Rectal smooth muscle tissue (tissue), 1 donor: Measurements from ENCODE around the gene BUD13.

Experiments
- H3K27ac ChIP-seq: one replicate; pipeline ENCODE4 v1.7.0; 2013; ENCODE audit warnings: low read depth, low read length, inconsistent platforms
- H3K27me3 ChIP-seq: one replicate; pipeline ENCODE4 v1.7.0; 2013; ENCODE audit warnings: low read length; ENCODE audit not compliant: control insufficient read depth, insufficient read depth
- H3K36me3 ChIP-seq: one replicate; pipeline ENCODE4 v1.7.0; 2013; ENCODE audit warnings: low read length; ENCODE audit not compliant: control insufficient read depth, insufficient read depth
- H3K4me1 ChIP-seq: one replicate; pipeline ENCODE4 v1.7.0; 2013; ENCODE audit warnings: low read length; ENCODE audit not compliant: control insufficient read depth, insufficient read depth
- H3K4me3 ChIP-seq: one replicate; pipeline ENCODE4 v1.7.0; 2013; ENCODE audit warnings: low read length
- H3K9ac ChIP-seq: one replicate; pipeline ENCODE4 v1.7.0; 2013; ENCODE audit warnings: low read length

Gene BUD13

DNA sequence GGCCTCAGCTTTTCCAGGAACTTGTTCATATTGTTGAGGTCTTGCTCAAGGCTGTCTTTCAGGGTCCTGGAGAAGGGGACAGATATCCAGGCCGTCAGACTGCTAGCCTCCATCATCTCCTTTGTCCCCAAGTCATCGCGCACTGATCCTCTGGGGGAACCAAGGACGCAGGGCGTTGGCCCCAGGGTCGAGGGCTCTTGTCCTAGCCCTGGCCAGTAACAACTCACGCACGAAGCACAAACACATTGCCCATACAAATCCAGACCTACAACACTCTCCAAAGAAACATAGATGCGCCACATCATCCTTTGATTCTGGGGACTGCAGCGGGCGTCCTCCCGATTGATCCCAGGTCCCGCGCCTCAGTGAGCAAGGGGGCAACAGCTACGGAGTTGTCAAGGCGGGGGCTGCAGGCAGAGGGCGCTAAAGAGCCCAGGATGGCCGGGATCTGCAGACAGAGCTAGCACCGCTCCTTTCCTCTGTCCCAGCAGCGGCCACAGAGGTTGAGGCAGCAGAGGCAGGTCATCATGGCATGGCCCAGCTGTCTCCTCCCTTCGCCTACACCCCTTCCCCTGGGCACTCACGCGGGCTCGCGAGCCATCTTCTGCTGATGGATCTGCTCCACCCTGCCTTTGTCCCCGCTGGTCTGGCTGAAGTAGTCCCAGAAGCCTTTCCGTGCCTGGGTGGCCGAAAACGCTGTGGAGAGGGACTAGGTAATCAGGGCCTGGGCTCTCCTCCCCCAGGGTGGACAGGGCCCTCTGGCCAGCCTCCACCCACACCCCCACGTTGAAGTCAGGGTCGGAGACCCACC lies 18.4 kb upstream of the BUD13 start:
- Histone ChIP-seq H3K9ac (no peak overlapping the region), H3K4me1 (peaks cover 7% of the 10 kb centered on the region)

DNA sequence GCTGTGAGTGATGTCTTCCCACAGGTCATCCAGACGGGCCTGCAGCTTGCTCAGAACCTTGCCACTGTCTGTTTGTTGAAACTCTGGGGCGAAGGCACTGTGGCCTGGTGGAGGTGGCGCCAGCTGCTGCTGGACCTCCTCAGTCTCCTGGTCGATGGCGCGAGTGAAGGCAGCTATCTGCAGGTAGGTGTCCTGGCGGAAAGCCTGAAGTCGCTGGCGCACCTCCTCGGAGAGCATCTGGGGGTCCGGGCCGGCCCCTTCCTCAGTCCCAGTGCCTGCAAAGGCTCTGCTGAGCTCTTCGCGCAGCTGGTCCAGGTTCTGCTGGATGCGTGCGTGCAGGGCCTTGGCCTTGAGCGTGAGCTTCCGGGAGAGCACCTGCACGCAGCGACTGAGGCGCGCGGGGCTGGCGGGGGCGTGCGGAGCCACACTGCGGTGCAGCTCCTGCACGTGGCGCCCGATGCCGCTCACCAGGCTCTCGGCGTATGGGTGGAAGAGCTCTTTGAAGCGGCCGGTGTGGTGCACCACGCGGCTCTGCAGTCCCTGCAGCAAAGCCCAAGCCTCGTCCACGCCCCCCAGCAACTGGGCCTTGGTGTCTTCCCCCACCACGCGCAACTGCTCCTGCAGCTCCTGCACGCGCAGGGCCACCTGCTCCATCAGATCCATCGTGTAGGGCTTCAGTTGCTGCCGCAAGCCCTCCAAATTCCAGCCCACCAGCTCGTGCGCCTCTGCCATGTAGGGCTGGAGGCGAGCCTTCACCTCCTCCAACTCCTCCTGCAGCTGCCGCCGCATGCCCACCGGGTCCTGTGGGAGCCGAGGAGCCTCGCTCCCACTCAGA lies 17.6 kb upstream of the BUD13 start:
- no peak overlapping the region for H3K9ac ChIP-seq
- no peak overlapping the region for H3K27ac ChIP-seq
- H3K4me1 ChIP-seq, result peaks cover 7% of the 10 kb centered on the region

More for the DNA sequence above, 18.4 kb upstream of the BUD13 start:
- Histone ChIP-seq H3K27me3 (no peaks in the 10 kb centered on the region), H3K27ac (no peak overlapping the region), H3K36me3 (no peaks in the 10 kb centered on the region), H3K4me3 (peak overlapping the region; percentile 52)

DNA sequence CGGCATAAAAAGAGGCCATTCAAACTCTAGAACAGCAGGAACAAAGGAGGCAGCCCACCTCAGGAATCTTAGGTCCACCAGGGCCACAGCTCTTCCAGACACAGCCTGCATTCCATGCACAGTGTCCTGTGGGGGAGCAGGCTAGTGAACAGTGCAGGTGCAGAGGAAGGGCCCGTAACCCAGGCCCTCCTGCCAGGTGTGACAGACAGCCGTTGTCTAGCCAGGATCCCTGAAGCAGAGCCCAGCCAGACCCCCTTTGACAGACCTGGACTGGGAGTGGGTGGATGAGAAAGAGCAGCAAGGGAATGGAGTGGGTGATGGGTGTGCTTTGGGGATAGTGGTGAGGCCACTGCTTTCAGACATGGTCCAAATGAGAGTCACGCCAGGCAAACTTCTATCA lies 16.2 kb upstream of the BUD13 start:
- Histone ChIP-seq H3K27me3 (no peaks in the 10 kb centered on the region), H3K36me3 (peaks cover 18% of the 10 kb centered on the region), H3K9ac (no peak overlapping the region), H3K27ac (no peak overlapping the region), H3K4me3 (no peak overlapping the region), H3K4me1 (peaks cover 7% of the 10 kb centered on the region)

More for the DNA sequence above, 17.6 kb upstream of the BUD13 start:
- H3K36me3 ChIP-seq, result peaks cover 5% of the 10 kb centered on the region
- H3K27me3 ChIP-seq, result no peaks in the 10 kb centered on the region
- H3K4me3 ChIP-seq, result no peak overlapping the region

DNA sequence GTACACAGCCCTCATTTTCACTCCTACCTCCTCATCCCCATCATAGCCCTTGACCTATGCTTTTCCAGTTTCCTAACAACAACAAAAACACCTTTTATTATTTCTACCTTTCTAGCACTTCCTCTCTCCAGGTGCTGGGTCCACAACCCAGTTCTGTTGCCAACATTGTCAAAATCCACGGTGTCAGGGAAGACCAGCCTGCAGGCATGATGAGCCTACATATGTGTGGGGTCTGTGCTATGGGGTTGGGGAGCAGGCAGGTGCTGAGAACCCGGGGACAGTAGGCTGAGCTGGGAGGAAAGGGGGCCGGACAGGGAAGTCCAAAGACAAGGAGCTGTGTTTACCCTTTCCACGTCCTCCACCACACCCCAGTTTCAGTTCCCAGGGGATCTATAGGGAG lies 15.7 kb upstream of the BUD13 start:
- Histone ChIP-seq H3K9ac (peak overlapping the region; percentile 63), H3K4me1 (peaks cover 7% of the 10 kb centered on the region), H3K27ac (peak overlapping the region; percentile 72), H3K27me3 (no peaks in the 10 kb centered on the region), H3K36me3 (peaks cover 19% of the 10 kb centered on the region), H3K4me3 (peak overlapping the region; percentile 82)

DNA sequence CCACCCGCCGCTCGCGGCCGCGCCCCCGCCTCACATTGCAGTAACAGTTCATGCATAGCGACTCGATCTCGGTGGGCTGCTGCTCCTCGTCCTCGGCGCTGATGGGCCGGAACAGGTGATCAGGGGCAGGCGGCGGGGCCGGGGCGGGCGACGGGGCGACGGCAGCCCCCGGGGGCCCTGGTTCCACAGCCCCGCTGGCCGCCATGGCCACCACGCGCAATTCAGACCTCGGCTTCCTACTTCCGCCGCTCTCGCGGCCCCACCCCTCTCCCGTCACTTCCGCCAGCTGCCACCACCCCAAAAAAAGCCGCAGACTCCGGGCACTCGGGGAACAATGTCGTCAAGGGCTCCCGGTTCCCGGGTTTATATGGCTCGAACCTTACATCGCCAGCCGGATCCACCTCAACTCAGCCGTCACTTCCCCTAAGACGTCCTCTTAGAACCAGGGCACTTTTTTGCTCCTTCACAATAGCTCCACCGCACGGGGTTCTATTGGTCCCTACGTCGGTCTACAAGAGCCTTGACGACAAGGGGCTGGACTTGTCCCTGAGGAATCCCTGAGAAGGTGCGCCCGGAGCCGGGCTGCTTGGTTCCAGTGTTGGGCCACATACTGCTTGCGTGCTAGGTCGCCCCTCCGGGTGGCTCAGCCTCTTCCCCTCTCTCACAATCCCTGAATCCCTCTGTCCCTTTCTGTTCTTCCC lies 15.1 kb upstream of the BUD13 start, which contains the start of gene ZPR1:
TSS of gene ZPR1 (minus strand) at position 238 of the 701 bp plus-strand sequence. CDS start at position 205, 33 bp downstream.
- Histone ChIP-seq H3K27ac (peak within 1 kb of the TSS; percentile 72), H3K4me1 (peaks cover 7% of the 10 kb centered on the region), H3K9ac (peak within 1 kb of the TSS; percentile 63), H3K36me3 (peaks cover 24% of the 10 kb centered on the region), H3K4me3 (peak within 1 kb of the TSS; percentile 82), H3K27me3 (no peaks in the 10 kb centered on the region)

DNA sequence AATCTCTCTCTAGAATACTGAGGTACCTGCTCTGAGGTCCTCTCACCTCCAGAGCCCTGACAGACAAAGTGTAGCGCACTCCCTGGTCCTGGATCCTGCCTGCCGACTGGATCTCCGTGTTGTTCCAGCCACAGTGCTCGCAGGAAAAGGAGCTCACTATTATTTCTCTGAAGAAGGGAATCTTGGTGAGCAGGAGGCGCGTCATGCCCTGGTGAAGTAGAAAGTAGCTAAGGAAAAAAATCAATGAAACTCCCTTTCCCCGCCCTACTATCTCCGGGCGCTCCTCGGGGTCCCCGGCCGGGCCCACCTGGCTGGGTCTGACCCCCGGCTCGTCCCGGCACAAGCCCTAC lies 14.6 kb upstream of the BUD13 start:
- Histone ChIP-seq H3K4me1 (peaks cover 7% of the 10 kb centered on the region), H3K4me3 (peak overlapping the region; percentile 82), H3K27me3 (no peaks in the 10 kb centered on the region), H3K36me3 (peaks cover 28% of the 10 kb centered on the region), H3K9ac (peak overlapping the region; percentile 17), H3K27ac (peak overlapping the region; percentile 72)

DNA sequence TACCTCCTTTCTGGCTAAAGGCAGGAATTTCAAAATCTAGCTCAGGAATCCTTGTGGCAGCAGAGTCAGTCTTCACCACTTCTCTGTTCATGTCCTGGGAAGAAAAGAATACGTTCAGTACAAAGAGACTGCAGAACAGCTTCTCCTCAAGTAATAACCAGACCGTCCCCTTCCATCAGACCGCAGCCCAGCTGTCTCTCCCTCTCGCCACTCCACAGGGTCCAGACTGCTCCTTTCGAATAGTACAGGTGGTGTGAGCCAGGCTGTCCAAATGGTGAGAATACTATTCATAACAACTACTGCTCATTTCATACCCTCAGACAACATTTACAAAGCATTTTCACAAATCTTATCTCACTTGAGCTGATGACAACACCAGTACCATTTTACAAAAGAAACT lies 14.2 kb upstream of the BUD13 start:
- H3K27ac ChIP-seq, result no peak overlapping the region
- peaks cover 7% of the 10 kb centered on the region for H3K4me1 ChIP-seq
- H3K9ac ChIP-seq, result no peak overlapping the region
- peaks cover 29% of the 10 kb centered on the region for H3K36me3 ChIP-seq
- H3K4me3 ChIP-seq, result peak overlapping the region; percentile 82
- no peaks in the 10 kb centered on the region for H3K27me3 ChIP-seq

DNA sequence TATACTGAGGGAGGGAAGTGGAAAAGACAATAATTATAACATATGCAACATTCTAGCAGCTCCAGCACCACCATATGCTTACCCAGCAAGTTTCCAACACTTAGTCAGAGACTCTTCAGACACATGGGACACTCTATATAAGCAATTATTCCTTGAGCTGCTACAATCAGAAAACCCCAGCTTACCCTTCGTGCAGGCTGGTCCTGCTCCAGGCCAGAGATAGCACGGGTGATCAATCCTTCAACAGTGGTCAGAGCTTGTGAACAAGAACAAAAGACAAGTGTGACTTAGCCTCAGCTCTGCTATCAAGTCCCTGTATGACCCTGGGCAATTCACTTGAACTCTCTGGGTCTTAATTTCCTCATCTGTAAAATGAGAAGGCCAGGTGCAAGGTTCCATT lies 13.5 kb upstream of the BUD13 start:
- no peak overlapping the region for H3K4me3 ChIP-seq
- H3K27me3 ChIP-seq, result no peaks in the 10 kb centered on the region
- H3K4me1 ChIP-seq, result peaks cover 4% of the 10 kb centered on the region
- peaks cover 31% of the 10 kb centered on the region for H3K36me3 ChIP-seq
- H3K27ac ChIP-seq, result no peak overlapping the region
- H3K9ac ChIP-seq, result no peak overlapping the region

DNA sequence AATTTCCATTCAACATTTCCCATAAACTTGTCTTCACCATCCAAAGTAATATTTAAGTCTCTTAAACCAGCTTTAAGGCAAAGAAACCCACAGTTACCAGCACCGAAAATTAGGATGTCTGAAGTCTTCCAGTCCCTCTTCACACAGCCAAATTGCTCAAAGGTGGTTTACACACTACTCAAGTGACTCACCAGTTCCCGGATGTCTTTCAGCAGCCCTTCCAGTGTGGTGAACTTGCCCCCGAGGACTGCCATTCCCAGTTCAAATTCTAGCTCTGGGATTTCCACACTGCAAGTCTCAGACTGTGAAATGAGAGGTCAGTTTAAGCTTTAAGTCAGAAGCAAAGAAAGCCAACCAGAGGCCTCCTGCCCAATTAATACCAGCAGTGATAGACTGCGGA lies 9.9 kb upstream of the BUD13 start:
- Histone ChIP-seq H3K9ac (no peak overlapping the region), H3K27ac (no peak overlapping the region), H3K4me3 (no peak overlapping the region), H3K4me1 (peaks cover 4% of the 10 kb centered on the region), H3K27me3 (no peaks in the 10 kb centered on the region), H3K36me3 (peaks cover 43% of the 10 kb centered on the region)

DNA sequence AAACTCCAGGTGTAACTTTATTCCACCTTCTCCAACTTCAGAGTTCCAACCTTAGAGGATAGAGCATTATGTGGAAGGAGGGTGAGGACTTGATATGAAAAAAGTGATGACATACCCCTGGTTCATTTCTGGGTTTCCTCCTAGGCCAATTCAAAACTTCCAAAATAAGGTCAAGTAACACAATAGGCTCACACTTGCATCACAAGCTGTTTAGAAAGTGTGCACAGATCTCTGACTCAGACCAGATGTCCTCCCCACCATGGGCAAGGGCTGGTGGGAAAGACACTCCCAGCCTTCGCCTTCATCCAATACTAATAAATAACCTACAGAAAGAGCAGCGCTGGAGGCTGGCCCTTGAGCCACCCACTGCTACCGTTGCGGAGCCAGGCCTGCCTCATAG lies 5.8 kb upstream of the BUD13 start:
- H3K9ac ChIP-seq, result no peak overlapping the region
- no peak overlapping the region for H3K4me3 ChIP-seq
- H3K36me3 ChIP-seq, result peaks cover 26% of the 10 kb centered on the region

DNA sequence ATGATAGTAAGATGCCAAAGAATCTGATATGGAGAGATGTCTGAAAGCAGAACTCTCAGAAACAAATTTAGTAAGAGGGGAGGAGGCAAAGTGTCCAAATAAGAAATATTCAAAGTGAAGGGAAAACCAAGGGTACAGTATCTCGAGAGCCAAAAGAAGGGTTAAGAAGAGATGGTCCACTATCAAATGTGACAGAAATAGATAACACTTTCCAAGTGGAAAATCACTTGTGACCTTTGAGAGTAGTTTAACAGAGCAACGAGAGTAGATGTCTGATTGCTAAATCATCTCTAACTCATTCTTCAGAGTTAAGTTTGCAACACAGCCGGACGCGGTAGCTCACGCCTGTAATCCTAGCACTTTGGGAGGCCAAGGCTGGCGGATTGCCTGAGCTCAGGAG lies 4.3 kb upstream of the BUD13 start:
- Histone ChIP-seq H3K9ac (no peak overlapping the region), H3K27ac (no peak overlapping the region), H3K4me3 (no peak overlapping the region), H3K27me3 (no peaks in the 10 kb centered on the region), H3K4me1 (peaks cover 4% of the 10 kb centered on the region), H3K36me3 (peaks cover 17% of the 10 kb centered on the region)

More for the DNA sequence above, 5.8 kb upstream of the BUD13 start:
- H3K27ac ChIP-seq, result no peak overlapping the region
- peaks cover under 1% of the 10 kb centered on the region for H3K4me1 ChIP-seq
- H3K27me3 ChIP-seq, result no peaks in the 10 kb centered on the region

DNA sequence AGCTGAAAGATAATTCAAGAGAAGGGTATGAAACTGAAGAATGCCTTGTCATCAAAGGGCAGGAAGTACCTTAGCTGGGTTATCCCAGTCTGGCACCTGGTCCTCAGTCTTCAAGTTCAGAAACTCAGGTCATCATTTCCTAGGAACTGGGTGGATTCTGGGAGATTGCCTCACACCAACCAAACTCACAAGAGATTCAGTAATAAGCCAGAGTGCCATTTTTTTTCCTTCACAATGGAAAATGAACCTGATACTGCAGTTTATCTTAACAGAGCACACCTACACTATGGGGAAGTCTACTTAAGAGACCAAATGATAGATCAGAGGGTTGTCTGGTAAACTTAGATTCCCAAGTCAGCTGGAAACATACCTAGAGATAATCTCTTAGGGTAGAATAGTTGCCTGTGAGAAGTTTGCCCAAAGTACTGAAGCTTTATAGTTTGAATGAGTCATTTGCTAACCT lies 3.8 kb upstream of the BUD13 start:
- Histone ChIP-seq H3K9ac (no peak overlapping the region), H3K36me3 (peaks cover 15% of the 10 kb centered on the region), H3K4me3 (no peak overlapping the region), H3K27ac (no peak overlapping the region), H3K27me3 (no peaks in the 10 kb centered on the region), H3K4me1 (peaks cover 9% of the 10 kb centered on the region)
